ENCODE data around the gene TJAP1.

Gene TJAP1

DNA sequence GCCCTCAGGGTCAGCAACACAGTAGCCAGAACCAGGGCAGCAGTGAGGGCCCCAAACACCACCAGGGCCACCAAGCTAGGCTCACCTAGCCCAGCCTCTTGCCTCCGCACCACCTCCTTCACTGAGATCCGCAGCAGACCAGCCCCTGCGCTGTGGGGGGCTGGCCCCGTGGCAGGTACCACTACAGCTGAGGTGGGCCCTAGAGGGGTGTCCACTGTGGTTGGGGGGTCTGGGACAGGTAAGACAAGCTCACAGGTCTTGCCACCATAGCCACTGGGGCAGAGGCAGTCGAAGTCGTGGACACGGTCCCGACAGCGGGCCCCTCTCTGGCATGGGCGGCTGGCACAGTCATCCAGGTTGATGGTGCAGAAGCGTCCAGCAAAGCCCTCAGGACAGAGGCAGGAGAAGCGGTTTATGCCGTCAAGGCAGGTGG, 26.7 kb upstream of the TJAP1 start:
- Histone ChIP-seq H3K4me3 (ENCODE audit: low read depth, low read length) (no peak overlapping the region), H3K36me3 (ENCODE audit: control insufficient read depth in 2 of 2, insufficient read depth in 1 of 2, low read length in 2 of 2) (peaks cover 4 to 68% of the 10 kb centered on the region in 2 experiments; a peak in 2 of 3 replicates), H3K27ac (ENCODE audit: extremely low read depth, low read depth, low read length) (no peak overlapping the region), H3K4me1 (ENCODE audit: control insufficient read depth, insufficient read depth, low read length) (no peaks in the 10 kb centered on the region), H3K9me3 (ENCODE audit: control insufficient read depth, insufficient read depth, low read depth, low read length) (no peaks in the 10 kb centered on the region)
- POLR2A ChIA-PET: no interaction called here
- TF ChIP-seq PRDM1 (tag by site-specific recombination; IDR thresholded peaks at IDR 0.05) (no peak), OVOL3 (tag by site-specific recombination; IDR thresholded peaks at IDR 0.05) (no peak), ATF2 (tag by site-specific recombination; IDR thresholded peaks at IDR 0.05; ENCODE audit: low read depth) (no peak), ZFP69B (tag by site-specific recombination; IDR thresholded peaks at IDR 0.05) (no peak), WT1 (tag by site-specific recombination; IDR thresholded peaks at IDR 0.05) (no peak), ZNF792 (tag by site-specific recombination; IDR thresholded peaks at IDR 0.05) (no peak), ZNF324 (tag by site-specific recombination; IDR thresholded peaks at IDR 0.05) (no peak), ZNF416 (tag by site-specific recombination; IDR thresholded peaks at IDR 0.05) (no peak), ZBTB10 (tag by site-specific recombination; IDR thresholded peaks at IDR 0.05) (no peak), ZNF366 (tag by site-specific recombination; conservative IDR thresholded peaks at IDR 0.05) (no peak), ZNF362 (tag by site-specific recombination; IDR thresholded peaks at IDR 0.05) (no peak), ZFP37 (tag by site-specific recombination; IDR thresholded peaks at IDR 0.05) (no peak), ZBTB20 (tag by site-specific recombination; IDR thresholded peaks at IDR 0.05) (no peak), BCL11B (tag by site-specific recombination; IDR thresholded peaks at IDR 0.05; ENCODE audit: low read depth) (no peak)
- TF ChIP-seq, protein P1, sequence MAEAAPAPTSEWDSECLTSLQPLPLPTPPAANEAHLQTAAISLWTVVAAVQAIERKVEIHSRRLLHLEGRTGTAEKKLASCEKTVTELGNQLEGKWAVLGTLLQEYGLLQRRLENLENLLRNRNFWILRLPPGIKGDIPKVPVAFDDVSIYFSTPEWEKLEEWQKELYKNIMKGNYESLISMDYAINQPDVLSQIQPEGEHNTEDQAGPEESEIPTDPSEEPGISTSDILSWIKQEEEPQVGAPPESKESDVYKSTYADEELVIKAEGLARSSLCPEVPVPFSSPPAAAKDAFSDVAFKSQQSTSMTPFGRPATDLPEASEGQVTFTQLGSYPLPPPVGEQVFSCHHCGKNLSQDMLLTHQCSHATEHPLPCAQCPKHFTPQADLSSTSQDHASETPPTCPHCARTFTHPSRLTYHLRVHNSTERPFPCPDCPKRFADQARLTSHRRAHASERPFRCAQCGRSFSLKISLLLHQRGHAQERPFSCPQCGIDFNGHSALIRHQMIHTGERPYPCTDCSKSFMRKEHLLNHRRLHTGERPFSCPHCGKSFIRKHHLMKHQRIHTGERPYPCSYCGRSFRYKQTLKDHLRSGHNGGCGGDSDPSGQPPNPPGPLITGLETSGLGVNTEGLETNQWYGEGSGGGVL (tag by site-specific recombination; IDR thresholded peaks at IDR 0.05): no peak
- CTCF ChIA-PET: interaction anchor here (0.6 to 3.6 kb wide), 5 partner anchors 46 to 222 kb away, joined by 3 to 14 read pairs (median 3); partner anchors contain the start of gene DNPH1

GRCh38 chr6:43451348-43451747, 26.0 kb upstream of the TJAP1 start:
- no peak for TF ChIP-seq ZNF394 (tag by site-specific recombination; IDR thresholded peaks at IDR 0.05; ENCODE audit: borderline replicate concordance)
- H3K36me3 ChIP-seq (ENCODE audit: control insufficient read depth in 2 of 2, insufficient read depth in 1 of 2, low read length in 2 of 2): peaks cover 4 to 61% of the 10 kb centered on the region in 2 experiments; a peak in 2 of 3 replicates
- H3K9me3 ChIP-seq (ENCODE audit: control insufficient read depth, insufficient read depth, low read depth, low read length): no peaks in the 10 kb centered on the region
- ChIA-PET POLR2A (interaction anchor here (0.6 kb wide), 1 partner anchor 33 kb away, joined by 4 read pairs; no protein-coding TSS in a partner anchor), CTCF (interaction anchor here (0.6 to 2.3 kb wide), 2 partner anchors 55 to 77 kb away, joined by 3 to 10 read pairs; no protein-coding TSS in a partner anchor)
- no peak overlapping the region for H3K27ac ChIP-seq (ENCODE audit: extremely low read depth, low read depth, low read length)
- H3K4me3 ChIP-seq (ENCODE audit: low read depth, low read length): no peak overlapping the region
- no peaks in the 10 kb centered on the region for H3K4me1 ChIP-seq (ENCODE audit: control insufficient read depth, insufficient read depth, low read length)
